Jurkat, Clone E6-1 (cell line): ENCODE results near the gene ACIN1.

Experiments
- DNase-seq: peaks from one replicate; pipeline ENCODE4 v3.0.0-alpha.2; 2011; ENCODE audit warnings: low read depth, low spot score
- H3K4me3 ChIP-seq: 2 replicates; pipeline ENCODE4 v1.5.1; 2011; ENCODE audit warnings: mild to moderate bottlenecking, low read length, control low read depth, moderate library complexity

Gene ACIN1

GRCh38 chr14:23047751-23048693, 46.9 kb downstream of the ACIN1 start:
- no peak for DNase-seq

GRCh38 chr14:23047034-23047634, 47.8 kb downstream of the ACIN1 start:
- no peak for DNase-seq

More at GRCh38 chr14:23047751-23048693, 46.9 kb downstream of the ACIN1 start:
- no peak overlapping the region for H3K4me3 ChIP-seq

GRCh38 chr14:23045419-23046357, 49.2 kb downstream of the ACIN1 start:
- no peak overlapping the region for H3K4me3 ChIP-seq
- DNase-seq: no peak

More at GRCh38 chr14:23047034-23047634, 47.8 kb downstream of the ACIN1 start:
- H3K4me3 ChIP-seq: no peak overlapping the region

- H3K4me3 ChIP-seq: no peak overlapping the region
- no peak for DNase-seq
These were observed 50.1 kb downstream of the ACIN1 start for GRCh38 chr14:23044840-23045239.

- no peak overlapping the region for H3K4me3 ChIP-seq
- DNase-seq: no peak
These were observed 51.2 kb downstream of the ACIN1 start for GRCh38 chr14:23043754-23044153.

GRCh38 chr14:23043145-23043544, 51.8 kb downstream of the ACIN1 start:
- DNase-seq: no peak
- no peak overlapping the region for H3K4me3 ChIP-seq

- H3K4me3 ChIP-seq: no peak within 1 kb of the TSS
- no peak for DNase-seq
These were observed 52.6 kb downstream of the ACIN1 start, which contains the start of gene PSMB11 for GRCh38 chr14:23042162-23042965. Gene PSMB11 (plus strand): TSS chr14:23042212. CDS start chr14:23042226, 14 bp downstream.

- DNase-seq: no peak
- no peak overlapping the region for H3K4me3 ChIP-seq
These were observed 53.2 kb downstream of the ACIN1 start for GRCh38 chr14:23041729-23042128.

- H3K4me3 ChIP-seq: no peak overlapping the region
These were observed 54.8 kb downstream of the ACIN1 start for GRCh38 chr14:23040100-23040499.

GRCh38 chr14:23035303-23036144, 59.4 kb downstream of the ACIN1 start:
- no peak for DNase-seq
- peak overlapping the region; percentile 96 for H3K4me3 ChIP-seq

More at GRCh38 chr14:23040100-23040499, 54.8 kb downstream of the ACIN1 start:
- no peak for DNase-seq

GRCh38 chr14:23034498-23035302, 60.2 kb downstream of the ACIN1 start, which contains the start of gene PSMB5:
Gene PSMB5 (minus strand): TSS chr14:23034900. CDS start chr14:23034881, 19 bp downstream.
- peak; percentile 98 for DNase-seq
- H3K4me3 ChIP-seq: peak within 1 kb of the TSS; percentile 96

- DNase-seq: no peak
- peak overlapping the region; percentile 96 for H3K4me3 ChIP-seq
These were observed 61.0 kb downstream of the ACIN1 start for GRCh38 chr14:23033801-23034497.

- H3K4me3 ChIP-seq: peak overlapping the region; percentile 96
- DNase-seq: no peak
These were observed 61.6 kb downstream of the ACIN1 start for GRCh38 chr14:23033251-23033727.

GRCh38 chr14:23030936-23031335, 64.0 kb downstream of the ACIN1 start:
- DNase-seq: no peak
- H3K4me3 ChIP-seq: no peak overlapping the region

- peak; percentile 69 for DNase-seq
- no peak overlapping the region for H3K4me3 ChIP-seq
These were observed 66.1 kb downstream of the ACIN1 start for GRCh38 chr14:23028799-23029198.
